Upper lobe of left lung (tissue), 6 donors: ENCODE data around the gene TBC1D5. TPM values are rescaled to one million over a fixed set of nuclear protein-coding genes. Genes with fewer than 3 reads are reported as not detected.

Source experiments
- ATAC-seq, 2 donors: fragments of 200-7000 bp; cut with Tn5 transposase; one replicate each; pipeline ENCODE4 v1.9.1; 2022; ENCODE audit warnings: mild to moderate bottlenecking in 2 of 2, moderate library complexity in 2 of 2; ENCODE audit not compliant: low FRiP score in 2 of 2
- DNase-seq, 2 donors: peaks; one replicate each; pipeline ENCODE4 v3.0.0-alpha.2; 2019 to 2020
- H3K27ac ChIP-seq, 4 donors: fragments of 200-600 bp; sonication (generic); one replicate each; pipeline ENCODE4 v1.5.1; 2016 to 2019
- H3K27me3 ChIP-seq, 4 donors: fragments of 200-600 bp; sonication (generic); one replicate each; pipeline ENCODE4 v1.5.1; 2017 to 2019
- H3K36me3 ChIP-seq, 4 donors: fragments of 200-600 bp; sonication (generic); one replicate each; pipeline ENCODE4 v1.5.1; 2016 to 2019
- H3K4me1 ChIP-seq, 4 donors: fragments of 200-600 bp; sonication (generic); one replicate each; pipeline ENCODE4 v1.5.1; 2018 to 2019
- H3K4me3 ChIP-seq, 4 donors: fragments of 200-600 bp; sonication (generic); one replicate each; pipeline ENCODE4 v1.5.1; 2017 to 2019; ENCODE audit warnings: mild to moderate bottlenecking in 2 of 4, moderate library complexity in 1 of 4
- H3K9me3 ChIP-seq, 4 donors: fragments of 200-600 bp; sonication (generic); one replicate each; pipeline ENCODE4 v1.5.1; 2018 to 2019
- EP300 ChIP-seq, 4 donors: sonication (generic); formaldehyde crosslinking; IDR thresholded peaks; one replicate each; pipeline ENCODE4 v1.5.1; 2017; ENCODE audit warnings: antibody characterized with exemption in 4 of 4, control low read depth in 2 of 4
- POLR2A ChIP-seq, 4 donors: fragments of 450-650 bp; IDR thresholded peaks; one replicate each; pipeline ENCODE4 v1.5.1; 2016 to 2017; ENCODE audit warnings: antibody characterized with exemption in 4 of 4, mild to moderate bottlenecking in 2 of 4
- POLR2AphosphoS5 ChIP-seq, 2 donors: sonication (generic); formaldehyde crosslinking; IDR thresholded peaks; one replicate each; pipeline ENCODE4 v1.5.1; 2017; ENCODE audit warnings: antibody characterized with exemption in 2 of 2
- WGBS, 2 donors: methylation state at CpG; one replicate each; pipeline ENCODE4 v1.1.5; 2017 to 2018; 5-methylcytosine and 5-hydroxymethylcytosine counted together
- total RNA-seq, 6 donors: library from RNA; depleted of rRNA in 4 of 6; stranded (reverse); fragments of >200 nt in 4 of 6; gene quantifications; one replicate each; pipeline versions ENCODE4 v1.1.0 to v1.2.1, GENCODE V29; 2016 to 2021
- TF ChIP-seq, protein P1 (sequence below), 6 experiments: fragments of 450-650 bp in 4 of 6; fragments of 200-600 bp in 2 of 6; sonication (generic) in 2 of 6; IDR thresholded peaks; one replicate each; pipeline ENCODE4 v1.5.1; 2016 to 2019; ENCODE audit warnings: antibody characterized with exemption in 6 of 6
- donor health status: DM: no; HTN: no; CAD: no; lungs with moderate emphysema.
- donor health status: DM: no; HTN: yes; CAD: no; lungs with severe emphysema.

TBC1D5 gene
- total RNA-seq, 6 donors from 2014 or later, result 53.0 to 135 (median 63.3) TPM

GRCh38 chr3:17188378-17188777, 554.1 kb downstream of the TBC1D5 start:
- peaks cover 0 to 16% (median 0%) of the 10 kb centered on the region in 4 donors for H3K36me3 ChIP-seq
- H3K4me1 ChIP-seq, result peaks cover 0 to 12% (median 4%) of the 10 kb centered on the region in 4 donors
- no peak overlapping the region for H3K4me3 ChIP-seq
- no peak overlapping the region for H3K27ac ChIP-seq
- no peaks in the 10 kb centered on the region for H3K27me3 ChIP-seq
- DNase-seq, result no peak
- TF ChIP-seq POLR2AphosphoS5 (IDR thresholded peaks at IDR 0.05) (no peak), POLR2A (IDR thresholded peaks at IDR 0.05) (no peak), EP300 (IDR thresholded peaks at IDR 0.05) (no peak)
- TF ChIP-seq, protein P1, sequence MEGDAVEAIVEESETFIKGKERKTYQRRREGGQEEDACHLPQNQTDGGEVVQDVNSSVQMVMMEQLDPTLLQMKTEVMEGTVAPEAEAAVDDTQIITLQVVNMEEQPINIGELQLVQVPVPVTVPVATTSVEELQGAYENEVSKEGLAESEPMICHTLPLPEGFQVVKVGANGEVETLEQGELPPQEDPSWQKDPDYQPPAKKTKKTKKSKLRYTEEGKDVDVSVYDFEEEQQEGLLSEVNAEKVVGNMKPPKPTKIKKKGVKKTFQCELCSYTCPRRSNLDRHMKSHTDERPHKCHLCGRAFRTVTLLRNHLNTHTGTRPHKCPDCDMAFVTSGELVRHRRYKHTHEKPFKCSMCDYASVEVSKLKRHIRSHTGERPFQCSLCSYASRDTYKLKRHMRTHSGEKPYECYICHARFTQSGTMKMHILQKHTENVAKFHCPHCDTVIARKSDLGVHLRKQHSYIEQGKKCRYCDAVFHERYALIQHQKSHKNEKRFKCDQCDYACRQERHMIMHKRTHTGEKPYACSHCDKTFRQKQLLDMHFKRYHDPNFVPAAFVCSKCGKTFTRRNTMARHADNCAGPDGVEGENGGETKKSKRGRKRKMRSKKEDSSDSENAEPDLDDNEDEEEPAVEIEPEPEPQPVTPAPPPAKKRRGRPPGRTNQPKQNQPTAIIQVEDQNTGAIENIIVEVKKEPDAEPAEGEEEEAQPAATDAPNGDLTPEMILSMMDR (IDR thresholded peaks at IDR 0.05), result no peak
- no peak for ATAC-seq
- 78 to 100% methylated on average over 1 of the region's 1 CpG for WGBS, 2 donors
- no peaks in the 10 kb centered on the region for H3K9me3 ChIP-seq

DNA sequence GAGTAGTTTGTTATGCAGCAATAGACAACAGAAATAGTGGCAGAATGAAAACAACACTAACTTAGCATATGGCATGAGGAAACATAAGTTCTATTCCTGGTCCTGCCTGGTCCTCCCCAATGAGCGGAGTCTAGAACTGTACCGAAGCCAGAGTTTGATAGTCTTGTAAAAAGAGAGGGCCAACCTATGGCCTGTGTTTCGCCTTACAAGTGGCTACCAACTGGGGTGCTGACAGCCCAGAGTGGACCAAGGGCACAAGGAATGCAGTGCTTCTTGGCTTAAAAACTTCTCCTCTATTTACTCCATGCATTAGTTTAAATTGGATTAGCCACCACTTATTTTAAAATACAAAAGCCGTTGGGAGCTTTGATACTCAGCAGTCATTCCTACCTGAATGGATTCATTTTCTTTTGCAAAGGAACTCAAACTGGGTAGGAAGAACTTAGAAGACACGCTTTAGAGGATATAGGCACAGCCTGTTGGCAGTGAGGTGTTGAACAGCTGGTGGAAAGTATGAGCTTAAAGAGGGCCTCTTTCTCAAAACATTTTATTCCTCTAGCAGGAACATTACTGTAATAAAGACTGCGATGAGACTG, 554.7 kb downstream of the TBC1D5 start:
- Histone ChIP-seq H3K4me1 (peaks cover 0 to 12% (median 4%) of the 10 kb centered on the region in 4 donors), H3K27me3 (no peaks in the 10 kb centered on the region), H3K9me3 (no peaks in the 10 kb centered on the region), H3K27ac (no peak overlapping the region), H3K4me3 (no peak overlapping the region), H3K36me3 (peaks cover 0 to 23% (median 0%) of the 10 kb centered on the region in 4 donors)
- 89 to 93% methylated on average over 6 of the region's 6 CpGs for WGBS, 2 donors
- TF ChIP-seq EP300 (IDR thresholded peaks at IDR 0.05), result no peak
- TF ChIP-seq POLR2AphosphoS5 (IDR thresholded peaks at IDR 0.05), result no peak
- TF ChIP-seq, protein P1 (IDR thresholded peaks at IDR 0.05), result no peak
- TF ChIP-seq POLR2A (IDR thresholded peaks at IDR 0.05), result no peak
- no peak for ATAC-seq
- no peak for DNase-seq

- ATAC-seq (no peak), DNase-seq (no peak)
- Histone ChIP-seq H3K36me3 (peaks cover 0 to 25% (median 0%) of the 10 kb centered on the region in 4 donors), H3K9me3 (no peaks in the 10 kb centered on the region), H3K4me1 (no peaks in the 10 kb centered on the region), H3K27ac (no peak overlapping the region), H3K4me3 (no peak overlapping the region), H3K27me3 (no peaks in the 10 kb centered on the region)
- TF ChIP-seq POLR2A (IDR thresholded peaks at IDR 0.05) (no peak), POLR2AphosphoS5 (IDR thresholded peaks at IDR 0.05) (no peak), EP300 (IDR thresholded peaks at IDR 0.05) (no peak)
- TF ChIP-seq, protein P1 (IDR thresholded peaks at IDR 0.05), result no peak
Measured at GRCh38 chr3:17183951-17184550, 558.4 kb downstream of the TBC1D5 start.

DNA sequence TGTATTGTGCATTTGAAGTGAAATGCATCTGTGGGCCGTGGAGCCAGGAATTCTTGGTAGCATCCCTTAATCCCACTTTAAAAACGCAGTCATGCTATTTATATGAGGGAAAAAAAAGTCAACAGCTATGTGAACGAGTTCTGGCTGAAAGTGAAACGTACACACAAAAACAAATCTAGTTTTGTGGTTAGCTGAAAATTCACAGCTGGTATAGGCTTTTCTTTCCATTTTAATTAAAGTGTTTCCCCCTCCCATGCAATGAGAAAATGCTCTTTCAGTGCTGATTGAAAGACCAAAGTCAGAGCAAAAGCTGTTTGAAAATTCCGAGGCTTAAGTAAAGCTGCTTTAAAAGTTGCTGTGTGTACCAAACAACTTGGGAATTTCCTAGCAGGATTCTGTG, 560.3 kb downstream of the TBC1D5 start:
- peaks cover 0 to 25% (median 0%) of the 10 kb centered on the region in 4 donors for H3K36me3 ChIP-seq
- 60 to 64% methylated on average over 5 of the region's 5 CpGs for WGBS, 2 donors
- no peaks in the 10 kb centered on the region for H3K27me3 ChIP-seq
- H3K27ac ChIP-seq, result no peak overlapping the region
- DNase-seq, result no peak
- H3K4me3 ChIP-seq, result no peak overlapping the region
- no peak for ATAC-seq
- TF ChIP-seq, protein P1 (IDR thresholded peaks at IDR 0.05), result no peak
- no peak for TF ChIP-seq POLR2AphosphoS5 (IDR thresholded peaks at IDR 0.05)
- no peak for TF ChIP-seq POLR2A (IDR thresholded peaks at IDR 0.05)
- TF ChIP-seq EP300 (IDR thresholded peaks at IDR 0.05), result no peak
- no peaks in the 10 kb centered on the region for H3K9me3 ChIP-seq
- no peaks in the 10 kb centered on the region for H3K4me1 ChIP-seq
